Measurements from ENCODE around the gene CLIC2. TPM values are rescaled to one million over a fixed set of nuclear protein-coding genes. Genes with fewer than 3 reads are reported as not detected.
"Not testable (repeated sequence)": the region's sequence is repeated elsewhere in the genome, so short reads cannot be mapped to it uniquely, and the experiment has no call there.

The CLIC2 gene
- total RNA-seq, 4 donors from 2014 or later, result 1.9 to 31.4 (median 4.2) TPM

GRCh38 chrX:155293771-155294170, 40.6 kb downstream of the CLIC2 start:
- no peak for DNase-seq
- H3K9me3 ChIP-seq, result no peaks in the 10 kb centered on the region
- no peak overlapping the region for H3K27ac ChIP-seq
- no peaks in the 10 kb centered on the region for H3K27me3 ChIP-seq
- H3K4me1 ChIP-seq, result no peaks in the 10 kb centered on the region
- H3K4me3 ChIP-seq, result no peak overlapping the region
- no peaks in the 10 kb centered on the region for H3K36me3 ChIP-seq
- TF ChIP-seq, protein P1, sequence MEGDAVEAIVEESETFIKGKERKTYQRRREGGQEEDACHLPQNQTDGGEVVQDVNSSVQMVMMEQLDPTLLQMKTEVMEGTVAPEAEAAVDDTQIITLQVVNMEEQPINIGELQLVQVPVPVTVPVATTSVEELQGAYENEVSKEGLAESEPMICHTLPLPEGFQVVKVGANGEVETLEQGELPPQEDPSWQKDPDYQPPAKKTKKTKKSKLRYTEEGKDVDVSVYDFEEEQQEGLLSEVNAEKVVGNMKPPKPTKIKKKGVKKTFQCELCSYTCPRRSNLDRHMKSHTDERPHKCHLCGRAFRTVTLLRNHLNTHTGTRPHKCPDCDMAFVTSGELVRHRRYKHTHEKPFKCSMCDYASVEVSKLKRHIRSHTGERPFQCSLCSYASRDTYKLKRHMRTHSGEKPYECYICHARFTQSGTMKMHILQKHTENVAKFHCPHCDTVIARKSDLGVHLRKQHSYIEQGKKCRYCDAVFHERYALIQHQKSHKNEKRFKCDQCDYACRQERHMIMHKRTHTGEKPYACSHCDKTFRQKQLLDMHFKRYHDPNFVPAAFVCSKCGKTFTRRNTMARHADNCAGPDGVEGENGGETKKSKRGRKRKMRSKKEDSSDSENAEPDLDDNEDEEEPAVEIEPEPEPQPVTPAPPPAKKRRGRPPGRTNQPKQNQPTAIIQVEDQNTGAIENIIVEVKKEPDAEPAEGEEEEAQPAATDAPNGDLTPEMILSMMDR (IDR thresholded peaks at IDR 0.05), result no peak
- no peak for TF ChIP-seq POLR2A (IDR thresholded peaks at IDR 0.05)

DNA sequence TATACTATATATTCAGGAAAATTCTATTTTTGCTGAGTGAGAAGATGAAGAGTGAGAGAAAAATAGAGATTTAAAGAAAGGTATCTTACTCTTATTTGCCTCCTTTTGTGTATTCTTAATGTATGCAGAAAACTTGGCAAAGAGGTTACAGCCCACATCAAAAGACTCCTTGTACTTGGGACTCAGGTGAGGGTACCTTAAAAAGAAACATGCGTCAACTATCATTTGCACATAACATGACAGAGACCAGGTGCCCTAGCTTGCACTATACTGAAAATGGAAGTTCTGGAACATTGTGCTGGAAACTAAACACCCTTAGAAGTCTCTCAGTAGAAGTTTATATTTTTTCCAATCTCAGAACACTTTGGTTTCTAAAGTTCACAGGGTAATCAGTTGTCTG, 54.5 kb downstream of the CLIC2 start:
- H3K27ac ChIP-seq, result no peak overlapping the region
- H3K9me3 ChIP-seq, result no peaks in the 10 kb centered on the region
- H3K4me3 ChIP-seq, result no peak overlapping the region
- H3K36me3 ChIP-seq, result no peaks in the 10 kb centered on the region
- no peak for DNase-seq
- H3K27me3 ChIP-seq, result no peaks in the 10 kb centered on the region
- no peak for TF ChIP-seq POLR2A (IDR thresholded peaks at IDR 0.05)
- TF ChIP-seq, protein P1 (IDR thresholded peaks at IDR 0.05), result no peak
- H3K4me1 ChIP-seq, result no peaks in the 10 kb centered on the region

- no peaks in the 10 kb centered on the region for H3K27me3 ChIP-seq
- H3K9me3 ChIP-seq, result no peaks in the 10 kb centered on the region
- no peak for DNase-seq
- no peaks in the 10 kb centered on the region for H3K4me1 ChIP-seq
- TF ChIP-seq POLR2A (IDR thresholded peaks at IDR 0.05), result no peak
- TF ChIP-seq, protein P1 (IDR thresholded peaks at IDR 0.05), result no peak
- no peaks in the 10 kb centered on the region for H3K36me3 ChIP-seq
- no peak overlapping the region for H3K4me3 ChIP-seq
- H3K27ac ChIP-seq, result no peak overlapping the region
Measured at GRCh38 chrX:155270969-155271368, 63.4 kb downstream of the CLIC2 start.

GRCh38 chrX:155267995-155268394, 66.4 kb downstream of the CLIC2 start:
- not testable (repeated sequence) for DNase-seq, H3K4me1 ChIP-seq, H3K9me3 ChIP-seq, H3K36me3 ChIP-seq, H3K4me3 ChIP-seq, H3K27me3 ChIP-seq, H3K27ac ChIP-seq

DNA sequence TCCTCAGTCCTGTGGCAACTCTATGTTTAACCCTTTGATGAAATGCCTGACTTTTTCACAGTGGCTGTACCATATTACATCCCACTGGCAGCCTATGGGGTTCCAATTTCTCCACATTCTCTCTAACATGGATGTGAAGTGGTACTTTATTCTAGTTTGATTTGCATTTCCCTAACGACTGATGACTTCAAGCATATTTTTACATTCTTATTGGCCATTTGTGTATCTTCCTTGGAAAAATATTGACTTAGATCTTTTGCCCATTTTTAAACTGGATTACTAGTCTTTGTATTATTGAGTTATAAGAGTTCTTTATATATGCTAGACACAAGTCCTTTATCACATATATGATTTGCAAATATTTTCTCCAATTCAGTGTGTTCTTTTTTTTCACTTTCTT, 68.0 kb downstream of the CLIC2 start:
- Histone ChIP-seq H3K36me3 (no peaks in the 10 kb centered on the region), H3K4me1 (no peaks in the 10 kb centered on the region), H3K27me3 (no peaks in the 10 kb centered on the region), H3K9me3 (no peaks in the 10 kb centered on the region), H3K4me3 (no peak overlapping the region), H3K27ac (no peak overlapping the region)
- no peak for DNase-seq
- TF ChIP-seq, protein P1 (IDR thresholded peaks at IDR 0.05), result no peak
- no peak for TF ChIP-seq POLR2A (IDR thresholded peaks at IDR 0.05)

DNA sequence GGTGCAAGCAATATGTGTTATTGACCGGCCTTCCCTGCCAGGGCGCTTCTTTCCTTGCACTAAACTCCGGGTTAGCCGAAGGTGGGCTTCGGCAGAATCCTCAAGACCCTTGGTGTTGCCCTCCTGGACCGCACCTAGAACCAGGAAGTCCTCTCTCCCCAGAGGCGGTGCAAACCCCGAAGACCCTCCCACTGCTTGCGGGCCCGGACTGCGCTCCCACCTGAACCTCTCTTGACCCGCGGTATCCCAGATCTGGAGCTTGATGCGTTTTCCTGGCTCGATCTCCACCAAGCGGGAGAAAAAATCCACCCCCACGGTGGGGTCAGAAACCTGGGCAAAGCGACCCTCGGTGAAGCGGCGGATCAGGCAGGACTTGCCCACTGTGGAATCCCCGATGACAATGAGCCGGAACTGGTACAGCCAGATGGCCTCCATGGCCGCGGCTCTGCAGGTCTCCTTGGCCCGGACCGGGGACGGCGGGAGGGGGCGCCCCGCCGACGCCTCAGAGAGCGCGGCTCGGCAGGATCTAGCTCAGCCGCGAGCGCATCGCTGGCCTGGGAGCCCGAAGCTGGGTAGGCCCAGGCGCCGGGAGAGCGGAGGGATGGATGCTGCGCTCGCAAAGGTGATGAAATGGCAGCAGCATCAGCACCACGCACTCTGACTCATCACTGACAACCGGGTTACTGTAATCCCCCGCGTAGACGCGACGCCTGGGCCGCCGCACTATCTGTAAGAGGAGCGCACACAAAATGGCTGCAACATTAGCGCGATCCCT, 70.4 kb downstream of the CLIC2 start, which contains the start of gene RAB39B:
TSS of gene RAB39B (minus strand) at position 638 of the 775 bp plus-strand sequence. CDS start at position 435, 203 bp downstream.
- H3K27me3 ChIP-seq, result no peaks in the 10 kb centered on the region
- H3K4me1 ChIP-seq, result no peaks in the 10 kb centered on the region
- peak; percentile 39 to 82 (median 72) for DNase-seq
- H3K36me3 ChIP-seq, result no peaks in the 10 kb centered on the region
- no peaks in the 10 kb centered on the region for H3K9me3 ChIP-seq
- TF ChIP-seq, protein P1 (IDR thresholded peaks at IDR 0.05), result no peak
- TF ChIP-seq POLR2A (IDR thresholded peaks at IDR 0.05), result no peak
- H3K27ac ChIP-seq, result peak within 1 kb of the TSS; percentile 35 to 84 (median 59)
- peak within 1 kb of the TSS; percentile 45 to 53 (median 48) for H3K4me3 ChIP-seq

All from Peyer's patch (tissue), 4 donors.